KMS-11 (cell line): ENCODE data around the gene OXCT1.

Experiments
- H2AFZ ChIP-seq: fragments of 200-600 bp; sonication (generic); 2 replicates; pipeline ENCODE4 v1.6.1; 2016; ENCODE audit warnings: antibody characterized with exemption, mixed run types, low read depth
- H3K27ac ChIP-seq: fragments of 200-600 bp; sonication (generic); 2 replicates; pipeline ENCODE4 v1.6.1; 2016; ENCODE audit warnings: mild to moderate bottlenecking, mixed run types
- H3K27me3 ChIP-seq: fragments of 200-600 bp; sonication (generic); 2 replicates; pipeline ENCODE4 v1.6.1; 2017; ENCODE audit warnings: mild to moderate bottlenecking, low read depth, mixed run types, moderate library complexity; ENCODE audit not compliant: insufficient read depth
- H3K36me3 ChIP-seq: fragments of 200-600 bp; sonication (generic); 2 replicates; pipeline ENCODE4 v1.6.1; 2017; ENCODE audit warnings: mild to moderate bottlenecking, mixed run types; ENCODE audit not compliant: insufficient read depth
- H3K4me1 ChIP-seq: fragments of 200-600 bp; sonication (generic); 2 replicates; pipeline ENCODE4 v1.6.1; 2016; ENCODE audit warnings: mild to moderate bottlenecking, low read depth, mixed run types; ENCODE audit not compliant: poor library complexity, severe bottlenecking
- H3K4me2 ChIP-seq: fragments of 200-600 bp; sonication (generic); 2 replicates; pipeline ENCODE4 v1.7.0; 2016; ENCODE audit warnings: mild to moderate bottlenecking, mixed run types
- H3K4me3 ChIP-seq: fragments of 200-600 bp; sonication (generic); IDR thresholded peaks from 2 replicates; pipeline ENCODE4 v1.6.1; 2017; ENCODE audit warnings: low read depth, low read length, mixed read lengths; ENCODE audit not compliant: insufficient read depth
- H3K79me2 ChIP-seq: fragments of 200-600 bp; sonication (generic); 2 replicates; pipeline ENCODE4 v1.6.1; 2016; ENCODE audit warnings: low read depth, mixed run types; ENCODE audit not compliant: insufficient read depth
- H3K9ac ChIP-seq: fragments of 200-600 bp; sonication (generic); 2 replicates; pipeline ENCODE4 v1.6.1; 2016; ENCODE audit warnings: mild to moderate bottlenecking, mixed run types
- H4K20me1 ChIP-seq: fragments of 200-600 bp; sonication (generic); 2 replicates; pipeline ENCODE4 v1.6.1; 2016; ENCODE audit warnings: mild to moderate bottlenecking, mixed run types; ENCODE audit not compliant: insufficient read depth
- TF ChIP-seq, protein P1 (sequence below): fragments of 200-600 bp; sonication (generic); conservative IDR thresholded peaks from 2 replicates; pipeline ENCODE4 v1.6.1; 2017; ENCODE audit warnings: low read depth, mild to moderate bottlenecking, antibody characterized with exemption, low read length, moderate library complexity, mixed read lengths

OXCT1 gene

GRCh38 chr5:41795125-41795524 is 75.1 kb downstream of the OXCT1 start:
- H3K4me3 ChIP-seq = no peak overlapping the region
- H3K4me2 ChIP-seq = no peak overlapping the region
- no peaks in the 10 kb centered on the region for H3K27me3 ChIP-seq
- H3K79me2 ChIP-seq = no peaks in the 10 kb centered on the region
- no peak overlapping the region for H2AFZ ChIP-seq
- no peak overlapping the region for H3K27ac ChIP-seq
- H4K20me1 ChIP-seq = no peaks in the 10 kb centered on the region
- TF ChIP-seq, protein P1, sequence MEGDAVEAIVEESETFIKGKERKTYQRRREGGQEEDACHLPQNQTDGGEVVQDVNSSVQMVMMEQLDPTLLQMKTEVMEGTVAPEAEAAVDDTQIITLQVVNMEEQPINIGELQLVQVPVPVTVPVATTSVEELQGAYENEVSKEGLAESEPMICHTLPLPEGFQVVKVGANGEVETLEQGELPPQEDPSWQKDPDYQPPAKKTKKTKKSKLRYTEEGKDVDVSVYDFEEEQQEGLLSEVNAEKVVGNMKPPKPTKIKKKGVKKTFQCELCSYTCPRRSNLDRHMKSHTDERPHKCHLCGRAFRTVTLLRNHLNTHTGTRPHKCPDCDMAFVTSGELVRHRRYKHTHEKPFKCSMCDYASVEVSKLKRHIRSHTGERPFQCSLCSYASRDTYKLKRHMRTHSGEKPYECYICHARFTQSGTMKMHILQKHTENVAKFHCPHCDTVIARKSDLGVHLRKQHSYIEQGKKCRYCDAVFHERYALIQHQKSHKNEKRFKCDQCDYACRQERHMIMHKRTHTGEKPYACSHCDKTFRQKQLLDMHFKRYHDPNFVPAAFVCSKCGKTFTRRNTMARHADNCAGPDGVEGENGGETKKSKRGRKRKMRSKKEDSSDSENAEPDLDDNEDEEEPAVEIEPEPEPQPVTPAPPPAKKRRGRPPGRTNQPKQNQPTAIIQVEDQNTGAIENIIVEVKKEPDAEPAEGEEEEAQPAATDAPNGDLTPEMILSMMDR = no peak
- H3K4me1 ChIP-seq = peaks cover 61% of the 10 kb centered on the region
- no peak overlapping the region for H3K9ac ChIP-seq
- no peaks in the 10 kb centered on the region for H3K36me3 ChIP-seq

DNA sequence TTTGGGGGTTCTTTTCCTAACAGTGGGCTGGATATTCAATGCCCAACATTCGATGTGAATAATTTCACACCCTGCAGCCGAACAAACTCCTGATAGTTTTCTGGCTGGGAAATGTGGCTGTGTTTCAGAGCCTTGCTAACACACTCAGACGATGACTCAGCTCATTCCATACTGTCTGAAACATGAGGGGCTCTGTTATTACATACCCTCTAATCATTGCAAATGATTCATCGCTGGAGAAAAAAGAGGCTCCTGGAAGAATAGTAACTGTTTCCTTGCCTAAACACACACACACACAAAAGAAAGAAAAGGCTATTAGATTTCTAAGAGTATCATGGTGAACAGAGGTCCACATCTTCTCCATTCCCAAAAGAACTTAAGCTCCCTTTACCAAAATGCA is 75.8 kb downstream of the OXCT1 start:
- Histone ChIP-seq H3K27me3 (no peaks in the 10 kb centered on the region), H3K36me3 (no peaks in the 10 kb centered on the region), H3K27ac (no peak overlapping the region), H3K9ac (no peak overlapping the region), H3K4me1 (peaks cover 65% of the 10 kb centered on the region), H2AFZ (no peak overlapping the region), H3K79me2 (no peaks in the 10 kb centered on the region), H3K4me2 (no peak overlapping the region), H4K20me1 (no peaks in the 10 kb centered on the region), H3K4me3 (no peak overlapping the region)
- TF ChIP-seq, protein P1 = no peak

DNA sequence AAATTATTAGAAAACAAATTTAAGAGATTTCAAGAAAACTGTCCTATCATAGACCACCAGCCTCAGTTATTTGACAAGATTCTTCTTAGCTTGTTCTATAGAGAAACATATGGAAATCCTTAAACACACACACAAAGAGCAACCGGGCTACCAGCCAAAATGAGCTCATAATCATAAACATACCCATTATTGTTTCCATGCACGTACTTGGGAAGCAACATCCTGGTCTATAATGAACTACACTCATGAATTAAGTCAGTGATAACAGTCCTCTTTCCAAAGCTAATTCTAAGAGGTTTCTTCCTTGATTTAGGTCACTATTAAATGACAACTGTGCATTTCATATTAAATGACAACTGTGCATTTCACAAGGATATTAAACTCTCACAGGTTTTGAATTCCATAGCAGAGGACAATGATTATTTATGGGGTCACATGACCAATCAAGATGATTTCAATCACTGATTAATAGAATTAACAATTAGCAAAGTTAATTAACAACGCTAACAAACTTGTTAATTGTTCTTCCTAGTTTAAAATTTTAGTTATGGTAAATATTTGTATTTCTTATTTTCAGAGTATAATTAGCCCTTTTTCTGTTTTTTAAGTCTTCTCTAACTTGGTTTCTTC is 77.0 kb downstream of the OXCT1 start:
- H3K4me1 ChIP-seq = peaks cover 65% of the 10 kb centered on the region
- TF ChIP-seq, protein P1 = no peak
- H3K36me3 ChIP-seq = no peaks in the 10 kb centered on the region

GRCh38 chr5:41790038-41790776 is 80.0 kb downstream of the OXCT1 start:
- Histone ChIP-seq H3K27me3 (no peaks in the 10 kb centered on the region), H3K9ac (no peak overlapping the region), H3K27ac (no peak overlapping the region), H3K4me2 (peak overlapping the region; percentile 49; the same call in 1 of the 2 replicates), H2AFZ (no peak overlapping the region), H3K79me2 (no peaks in the 10 kb centered on the region), H3K4me3 (no peak overlapping the region), H3K36me3 (no peaks in the 10 kb centered on the region), H3K4me1 (peaks cover 69% of the 10 kb centered on the region), H4K20me1 (no peaks in the 10 kb centered on the region)
- TF ChIP-seq, protein P1 = no peak

More for the DNA sequence above, 77.0 kb downstream of the OXCT1 start:
- no peak overlapping the region for H2AFZ ChIP-seq
- no peak overlapping the region for H3K9ac ChIP-seq
- no peak overlapping the region for H3K4me2 ChIP-seq
- H3K79me2 ChIP-seq = no peaks in the 10 kb centered on the region
- no peaks in the 10 kb centered on the region for H3K27me3 ChIP-seq
- H4K20me1 ChIP-seq = no peaks in the 10 kb centered on the region
- no peak overlapping the region for H3K27ac ChIP-seq
- no peak overlapping the region for H3K4me3 ChIP-seq
